NCI-H510A treated with DMSO at 0.1 percent for 48 hours (cell line): ENCODE results near the gene TBCB.
"Not testable (repeated sequence)": the region's sequence is repeated elsewhere in the genome, so short reads cannot be mapped to it uniquely, and the experiment has no call there.

Source experiments
- DNase-seq: peaks from one replicate; lab custom pipeline; 2025; lab: John Stamatoyannopoulos, UW

Gene TBCB

DNA sequence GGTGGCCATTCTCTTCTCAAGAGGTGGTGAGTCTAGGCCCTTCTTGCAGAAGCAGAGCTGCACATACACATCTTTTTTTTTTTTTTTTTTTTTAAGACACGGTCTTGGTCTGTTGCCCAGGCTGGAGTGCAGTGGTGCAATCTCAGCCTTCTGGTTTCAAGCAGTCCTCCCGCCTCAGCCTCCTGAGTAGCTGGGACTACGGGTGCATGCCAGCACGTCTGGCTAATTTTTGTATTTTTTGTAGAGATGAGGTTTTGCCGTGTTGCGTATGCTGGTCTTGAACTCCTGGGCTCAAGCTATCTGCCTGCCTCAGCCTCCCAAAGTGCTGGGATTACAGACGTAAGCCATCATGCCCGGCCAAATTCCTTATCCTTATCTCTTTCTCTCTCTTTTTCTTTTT is 58.6 kb downstream of the TBCB start:
- DNase-seq, result not testable (repeated sequence)
